CD4-positive, alpha-beta T cell treated with Interleukin-1 beta for 1 hour (primary cell): ENCODE data around the gene TLR6.
"Not testable (repeated sequence)": the region's sequence is repeated elsewhere in the genome, so short reads cannot be mapped to it uniquely, and the experiment has no call there.

Experiments
- DNase-seq, 2 donors: peaks; one replicate each; pipeline ENCODE4 v3.0.0-alpha.2; 2020 to 2022

Gene TLR6

DNA sequence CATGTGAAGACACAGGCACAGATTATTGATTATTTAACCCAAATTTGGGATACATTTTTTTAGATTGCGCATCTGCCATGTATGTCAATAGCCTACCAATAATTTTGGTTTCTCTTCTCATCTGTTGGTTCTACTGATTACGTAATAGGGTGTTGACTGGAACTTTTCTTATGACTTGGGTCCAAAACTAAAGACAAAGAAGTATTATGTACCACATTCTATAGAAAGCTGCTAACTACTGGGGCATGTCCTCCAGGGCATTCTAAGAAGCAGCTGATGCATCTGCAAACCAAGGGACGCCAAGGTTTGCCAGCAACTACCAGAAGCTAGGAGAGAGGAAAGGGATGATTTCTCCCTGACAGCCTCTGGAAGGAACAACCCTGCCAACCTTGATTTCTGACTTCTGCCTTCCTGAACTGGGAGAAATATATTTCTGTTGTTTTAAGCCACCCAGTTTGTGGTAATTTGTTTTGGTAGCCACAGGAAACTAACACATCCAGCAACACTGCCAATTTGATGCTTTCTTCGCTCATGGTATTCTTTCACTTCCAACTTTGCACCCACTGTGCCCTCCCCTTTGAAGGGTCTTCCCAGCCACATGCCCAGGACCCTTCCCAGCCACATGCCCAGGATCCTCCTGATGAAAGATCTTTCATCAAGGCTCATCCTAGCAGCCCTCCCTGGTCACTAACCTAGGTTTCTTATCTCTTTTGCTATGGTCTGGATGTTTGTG is 36.1 kb downstream of the TLR6 start:
- DNase-seq = no peak

DNA sequence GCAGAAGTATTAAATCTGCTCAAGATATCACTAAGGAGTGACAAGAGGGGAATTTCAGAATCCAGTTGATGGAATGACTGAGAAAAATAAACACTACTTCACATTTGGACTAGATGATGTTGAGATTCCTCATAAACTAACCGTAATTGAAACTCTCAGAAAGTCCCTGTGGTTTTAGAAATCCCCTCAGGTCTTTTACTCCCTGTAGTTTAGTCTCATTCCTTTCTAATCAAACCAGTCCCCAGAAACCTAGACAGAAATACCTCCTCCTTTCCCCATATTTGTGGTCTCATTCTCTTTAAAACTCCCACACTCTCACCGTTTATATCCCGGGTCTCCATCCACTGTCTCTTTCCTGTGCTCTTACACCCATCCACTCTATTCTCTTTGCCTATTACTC is 37.0 kb downstream of the TLR6 start:
- DNase-seq = no peak

DNA sequence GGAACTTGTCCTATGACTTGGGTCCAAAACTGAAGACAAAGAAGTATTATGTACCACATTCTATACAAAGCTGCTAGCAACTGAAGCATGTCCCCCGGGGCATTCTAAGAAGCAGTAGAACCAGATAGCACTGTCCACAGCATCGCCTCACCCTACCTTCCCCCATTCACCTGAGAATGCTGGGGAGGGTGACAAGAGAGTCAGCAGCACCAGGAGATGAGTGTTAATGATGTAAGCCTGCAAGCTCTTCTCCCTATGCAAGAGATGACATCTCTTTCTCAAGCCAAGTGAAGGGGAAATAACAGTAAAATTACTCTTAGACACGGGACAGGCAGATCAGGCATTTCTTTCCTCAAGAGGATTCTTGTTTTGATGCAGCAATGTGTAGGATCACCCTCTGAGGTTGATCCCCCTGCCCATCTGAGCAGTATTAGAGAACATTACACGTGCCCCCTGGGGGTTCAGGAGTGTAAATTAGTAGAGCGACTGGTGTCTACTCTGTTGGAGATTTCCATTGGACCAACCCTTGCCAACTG is 38.1 kb downstream of the TLR6 start:
- DNase-seq = no peak

DNA sequence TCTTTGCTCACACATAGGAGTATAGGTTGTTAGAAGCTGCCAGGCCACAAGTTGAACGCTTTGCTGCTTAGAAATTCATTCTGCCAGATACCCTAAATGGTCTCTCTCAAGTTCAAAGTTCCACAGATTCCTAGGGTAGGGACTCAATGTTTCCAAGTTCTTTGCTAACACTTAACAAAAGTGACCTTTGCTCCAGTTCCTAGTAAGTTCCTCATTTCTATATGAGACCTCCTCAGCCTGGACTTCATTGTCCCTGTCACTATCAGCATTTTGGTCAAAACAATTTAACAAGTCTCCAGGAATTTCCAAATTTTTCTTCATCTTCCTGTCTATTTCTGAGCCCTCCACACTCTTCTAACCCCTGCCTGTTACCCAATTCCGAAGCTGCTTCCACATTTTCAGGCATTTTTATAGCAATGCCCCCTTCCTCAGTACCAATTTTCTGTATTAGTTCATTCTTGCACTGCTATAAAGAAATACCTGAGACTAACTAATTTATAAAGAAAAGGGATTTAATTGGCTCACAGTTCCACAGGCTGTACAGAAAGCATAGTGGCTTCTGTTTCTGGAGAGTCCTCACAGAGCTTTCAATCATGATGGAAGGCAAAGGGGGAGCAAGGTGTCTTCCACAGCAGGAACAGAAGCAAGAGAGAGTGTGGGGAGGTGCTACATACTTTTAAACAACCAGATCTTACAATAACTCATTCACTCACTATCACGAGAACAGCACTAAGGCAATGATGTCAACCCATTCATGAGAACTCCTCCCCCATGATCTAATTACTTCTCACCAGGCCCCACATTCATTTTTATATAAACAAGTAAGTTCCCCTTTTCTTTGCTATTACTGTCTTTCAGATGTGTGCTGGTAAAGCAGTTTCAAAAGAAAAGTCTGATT is 40.5 kb downstream of the TLR6 start:
- no peak for DNase-seq

DNA sequence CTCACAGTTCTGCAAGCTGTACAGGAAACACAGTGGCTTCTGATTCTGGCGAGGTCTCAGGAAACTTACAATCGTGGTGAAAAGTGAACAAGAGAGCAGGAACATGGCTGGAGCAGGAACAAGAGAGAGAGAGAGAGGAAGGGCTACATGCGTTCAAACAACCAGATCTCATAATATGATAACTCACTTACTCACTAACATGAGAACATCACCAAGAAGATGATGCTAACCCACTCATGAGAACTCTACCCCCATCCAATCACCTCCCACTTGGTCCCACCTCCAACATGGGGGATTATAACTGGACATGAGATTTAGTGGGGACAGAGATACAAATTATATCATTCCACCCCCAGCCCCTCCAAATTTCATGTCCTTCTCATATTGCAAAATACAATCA is 42.2 kb downstream of the TLR6 start:
- no peak for DNase-seq

DNA sequence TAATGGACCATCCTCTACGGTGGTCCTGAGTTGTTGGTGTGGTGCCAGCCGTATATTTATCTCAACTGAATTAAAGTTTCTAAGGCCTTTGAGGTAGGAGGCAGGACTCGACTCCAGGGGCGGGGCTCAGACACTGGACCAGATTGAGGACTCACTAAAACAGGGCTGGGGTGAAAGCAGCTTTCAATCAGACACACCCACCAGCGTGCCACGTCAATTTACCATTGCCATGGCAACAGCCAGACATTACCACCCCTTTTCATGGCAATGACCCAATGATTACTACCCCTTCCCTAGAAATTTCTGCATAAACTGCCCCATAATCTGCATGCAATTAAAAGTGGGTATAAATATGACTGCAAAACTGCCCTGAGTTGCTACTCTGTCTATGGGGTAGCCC is 45.3 kb downstream of the TLR6 start:
- DNase-seq = no peak

DNA sequence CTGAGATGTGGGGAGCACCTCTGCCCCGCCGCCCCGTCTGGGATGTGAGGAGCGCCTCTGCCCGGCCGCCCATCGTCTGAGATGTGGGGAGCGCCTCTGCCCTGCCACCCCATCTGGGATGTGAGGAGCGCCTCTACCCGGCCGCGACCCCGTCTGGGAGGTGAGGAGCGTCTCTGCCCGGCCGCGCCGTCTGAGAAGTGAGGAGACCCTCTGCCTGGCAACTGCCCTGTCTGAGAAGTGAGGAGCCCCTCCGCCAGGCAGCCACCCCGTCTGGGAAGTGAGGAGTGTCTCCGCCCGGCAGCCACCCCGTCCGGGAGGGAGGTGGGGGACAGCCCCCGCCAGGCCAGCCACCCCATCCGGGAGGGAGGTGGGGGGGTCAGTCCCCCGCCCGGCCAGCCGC is 49.2 kb downstream of the TLR6 start:
- DNase-seq = not testable (repeated sequence)

DNA sequence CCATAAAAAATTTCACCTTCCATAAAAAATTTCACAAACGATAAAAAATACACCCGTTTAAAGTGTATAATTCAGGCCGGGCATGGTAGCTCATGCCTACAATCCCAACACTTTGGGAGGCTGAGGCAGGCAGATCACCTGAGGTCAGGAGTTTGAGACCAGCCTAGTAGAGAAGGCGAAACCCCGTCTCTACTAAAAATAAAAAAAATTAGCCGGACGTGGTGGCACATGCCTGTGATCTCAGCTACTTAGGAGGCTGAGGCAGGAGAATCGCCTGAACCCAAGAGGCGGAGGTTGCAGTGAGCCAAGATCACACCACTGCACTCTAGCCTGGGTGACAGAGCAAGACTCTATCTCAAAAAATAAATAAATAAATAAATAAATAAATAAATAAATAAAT is 50.4 kb downstream of the TLR6 start:
- not testable (repeated sequence) for DNase-seq

DNA sequence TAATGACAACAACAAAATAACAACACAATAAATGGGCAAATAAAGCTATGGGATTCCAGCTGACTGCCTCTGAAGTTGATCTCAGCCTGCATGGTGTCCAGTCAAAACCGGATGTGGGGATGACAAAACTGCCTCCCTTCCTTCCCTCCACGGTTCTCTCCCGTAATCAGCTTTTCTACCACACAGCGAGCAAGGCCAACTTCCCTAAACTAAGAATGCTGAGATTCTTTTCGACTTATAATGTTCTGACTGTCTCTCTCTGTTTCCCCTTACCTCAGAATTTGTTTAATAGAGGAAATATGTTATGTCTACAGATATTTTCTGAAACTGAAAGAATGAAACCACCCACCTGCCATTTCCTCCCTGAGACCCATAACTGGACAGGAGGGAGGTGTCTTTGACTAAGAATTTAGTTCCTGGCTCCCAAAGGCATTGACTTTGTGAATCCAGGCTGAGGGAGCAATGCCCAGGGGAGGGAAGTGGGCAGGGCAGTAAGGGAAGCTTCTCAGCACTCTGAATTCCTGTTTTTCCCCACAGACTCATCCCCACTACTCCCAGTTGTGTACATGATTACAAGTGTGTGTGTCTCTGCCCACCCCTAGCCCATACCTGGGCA is 51.0 kb downstream of the TLR6 start:
- DNase-seq = peak; percentile 26 to 55

DNA sequence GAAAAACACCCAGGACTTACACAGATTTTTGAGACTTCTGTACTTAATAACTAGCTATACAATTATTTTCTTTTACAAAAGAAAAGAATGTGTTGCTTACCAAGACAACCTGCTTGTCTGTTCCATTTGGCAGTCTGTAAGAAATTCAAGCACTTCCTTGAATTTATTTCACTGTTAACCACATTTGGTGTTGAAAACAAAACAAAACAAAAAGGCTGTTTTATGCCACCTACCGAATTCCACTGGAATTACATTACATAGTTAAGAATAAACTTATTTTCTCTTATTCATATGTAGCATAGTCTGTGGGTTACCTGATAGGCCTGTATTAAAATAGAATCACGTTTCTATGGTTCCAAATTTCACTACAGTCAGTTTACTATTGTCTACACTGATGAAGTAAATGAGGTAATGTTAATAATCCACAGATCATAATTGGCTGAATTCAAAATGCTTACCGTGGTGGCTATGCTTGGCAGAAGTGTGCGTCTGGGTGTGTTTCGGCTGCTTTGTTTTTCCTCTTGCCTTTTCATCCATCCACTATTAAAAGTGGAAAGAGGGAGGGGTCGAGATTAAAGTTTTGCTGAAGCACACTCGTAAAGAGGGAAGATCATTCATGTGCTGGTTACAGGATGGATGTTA is 51.8 kb downstream of the TLR6 start, which contains the start of gene TLR1:
TSS of gene TLR1 (minus strand) at position 138 of the 642 bp plus-strand sequence. CDS start 5,960 bp downstream, outside the sequence.
- DNase-seq = peak; percentile 33 to 71

DNA sequence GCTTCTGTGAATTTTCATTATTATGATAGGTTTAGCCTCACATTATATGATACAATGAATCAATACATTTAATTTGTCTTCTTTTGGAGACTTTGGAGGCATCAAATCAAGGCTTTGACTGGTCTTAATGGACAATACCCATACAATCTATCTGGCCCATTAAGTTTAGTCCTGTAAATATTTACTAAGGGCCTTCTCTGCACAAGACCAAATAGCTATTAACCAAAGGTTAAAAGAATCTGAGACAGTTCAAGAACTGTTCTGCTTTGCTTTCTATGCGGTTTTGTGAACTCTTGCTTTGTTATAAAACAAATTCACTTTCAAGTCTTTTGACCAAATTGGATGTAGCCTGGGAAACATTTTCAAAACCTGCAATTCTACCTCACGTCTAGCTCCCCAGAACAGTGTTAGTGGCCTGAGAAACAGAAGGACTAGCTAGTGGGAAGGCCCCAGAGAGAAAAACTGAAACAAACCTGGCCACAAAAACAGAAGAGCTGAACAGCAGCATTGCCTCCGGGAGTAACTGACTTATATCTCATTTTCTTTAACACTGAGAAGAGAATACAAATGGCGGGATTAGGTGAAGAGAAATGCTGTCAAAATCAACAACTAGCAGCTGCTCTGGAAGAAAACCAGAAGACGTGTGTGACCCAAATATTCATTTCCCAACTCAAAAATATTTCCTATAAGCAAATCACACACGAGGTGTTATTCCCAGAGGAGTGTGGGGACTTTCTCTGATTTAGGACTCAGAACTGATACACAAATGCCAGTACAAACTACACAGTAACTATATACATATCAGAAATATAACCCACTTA is 52.6 kb downstream of the TLR6 start:
- DNase-seq = peak; percentile 19

DNA sequence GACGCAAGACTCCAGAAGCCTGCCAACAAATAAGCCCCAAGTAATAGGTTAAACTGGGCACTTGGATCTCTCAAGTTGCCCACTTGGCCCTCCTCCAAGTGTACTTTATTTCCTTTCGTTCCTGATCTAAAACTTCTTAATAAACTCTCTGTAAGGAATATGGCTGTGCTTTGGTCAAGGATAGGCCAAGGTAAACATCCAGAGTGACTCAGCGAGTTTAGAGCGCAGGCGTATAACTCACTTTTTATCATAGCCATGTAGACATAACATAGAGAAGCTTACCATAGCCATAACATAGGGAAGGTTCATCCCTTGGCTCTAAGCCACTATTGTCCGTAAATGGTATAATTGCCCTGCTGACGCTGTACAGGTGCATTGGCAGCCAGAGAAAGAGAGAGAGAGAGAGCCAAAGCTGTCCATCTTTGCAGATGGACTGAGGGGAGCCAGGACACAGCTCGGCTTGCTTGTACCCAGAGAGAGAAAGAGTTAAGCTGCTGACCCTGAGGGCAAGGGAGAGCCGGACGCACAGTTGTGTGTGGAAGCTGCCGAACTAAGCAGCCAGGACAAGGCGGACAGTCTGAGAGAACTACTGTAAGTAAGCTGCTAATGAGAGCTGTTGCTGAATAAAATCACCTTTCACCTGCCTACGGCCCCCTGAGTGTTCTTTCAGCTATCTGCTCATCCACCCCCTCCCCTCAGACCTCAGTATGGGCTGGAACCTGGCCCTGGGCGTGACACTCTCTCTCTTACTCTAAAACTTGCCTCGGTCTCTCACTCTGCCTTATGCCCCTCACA is 53.9 kb downstream of the TLR6 start:
- DNase-seq = no peak

DNA sequence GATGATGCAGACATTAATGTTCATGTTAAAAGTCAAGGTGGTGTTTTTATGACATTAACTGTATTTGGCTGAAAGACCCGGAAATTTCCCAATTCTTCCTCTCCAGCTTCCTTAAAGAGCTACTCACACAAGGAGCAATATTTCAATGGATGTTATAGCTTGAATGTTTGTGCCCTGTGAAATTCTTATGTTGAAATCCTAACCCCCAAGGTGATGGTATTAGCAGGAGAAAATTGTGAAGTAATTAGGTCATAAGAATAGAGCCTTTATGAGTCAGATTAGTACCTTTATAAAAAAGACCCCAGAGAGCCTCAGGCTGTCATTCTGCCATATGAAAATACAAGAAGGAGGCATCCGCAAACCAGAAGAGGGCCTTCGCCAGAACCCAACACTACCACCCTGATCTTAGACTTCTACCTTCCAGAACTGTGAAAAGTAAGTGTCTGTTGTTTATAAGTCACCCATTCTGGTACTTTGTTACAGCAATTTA is 55.6 kb downstream of the TLR6 start:
- DNase-seq = no peak

DNA sequence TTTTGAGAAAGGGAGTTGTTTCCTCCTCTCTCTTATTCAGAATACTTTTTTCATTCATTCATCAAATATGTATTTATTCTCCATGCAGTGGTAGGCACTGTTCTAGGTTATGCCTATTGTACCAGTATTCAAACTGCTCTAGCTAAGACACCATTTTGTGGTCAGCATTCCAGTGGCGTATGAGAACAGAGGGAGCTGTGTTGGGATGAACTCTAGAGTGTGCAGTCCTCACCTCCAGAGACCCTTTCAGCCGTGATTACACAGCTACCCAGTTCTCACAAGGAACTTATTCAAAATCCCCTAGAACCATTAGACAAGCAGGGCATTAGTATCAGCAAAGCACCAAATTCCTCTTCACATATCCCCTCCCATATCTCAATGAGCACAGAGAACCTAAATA is 56.3 kb downstream of the TLR6 start:
- DNase-seq = no peak

DNA sequence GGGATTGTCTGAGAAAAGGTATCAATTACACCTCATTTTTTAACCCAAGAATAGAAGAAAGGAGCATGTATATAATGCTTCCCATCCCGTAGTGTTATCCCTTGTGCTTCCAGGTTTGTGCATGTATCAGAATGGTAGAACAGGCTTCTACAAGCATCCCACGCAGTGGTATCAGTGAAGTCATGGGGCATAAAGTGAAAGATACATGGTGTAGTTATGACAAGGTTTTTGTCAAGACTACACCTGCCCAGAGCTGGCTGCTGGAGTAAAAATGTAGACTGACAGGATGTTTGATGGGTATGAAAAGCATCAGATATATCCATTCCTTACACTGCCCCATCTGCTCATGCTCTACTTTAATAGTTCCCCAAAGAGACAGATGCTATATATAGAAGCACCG is 61.5 kb downstream of the TLR6 start:
- DNase-seq = no peak

DNA sequence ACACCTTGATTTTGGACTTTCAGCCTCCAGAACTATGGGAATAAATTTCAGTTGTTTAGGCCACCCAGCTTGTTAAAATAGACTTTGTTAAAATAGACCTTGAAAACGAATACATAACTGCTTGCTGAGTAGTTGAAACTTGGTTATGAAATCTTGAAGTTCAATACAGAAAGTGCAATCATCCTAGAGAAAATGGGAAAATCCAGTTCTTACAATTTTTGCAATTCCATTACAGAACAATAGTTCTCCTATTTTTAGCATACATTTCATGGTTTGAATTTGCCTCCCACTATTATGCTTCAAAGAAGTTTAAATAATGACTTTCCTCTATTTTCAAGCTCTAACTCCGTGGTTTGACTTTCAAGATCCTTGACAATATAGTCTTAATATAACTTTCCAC is 62.6 kb downstream of the TLR6 start:
- DNase-seq = no peak

DNA sequence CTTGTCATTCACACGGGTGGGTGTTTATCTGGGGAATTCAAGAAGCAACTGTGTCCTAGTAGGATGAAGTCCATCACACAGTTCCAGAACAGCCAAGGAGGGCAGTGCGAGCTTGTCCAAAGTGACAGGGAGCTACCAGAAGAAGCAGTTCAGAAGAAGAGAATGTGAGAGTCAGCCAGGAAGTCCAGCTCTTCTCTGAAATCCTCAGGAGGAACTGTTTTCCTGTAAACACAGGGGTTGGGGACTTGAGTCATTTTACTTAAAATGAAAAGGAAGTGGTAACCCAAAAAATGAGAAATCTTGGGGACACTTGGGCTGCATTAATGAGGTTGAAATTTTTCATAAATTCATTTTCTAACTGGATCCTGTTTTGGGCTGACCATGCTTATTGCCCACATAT is 65.6 kb downstream of the TLR6 start:
- no peak for DNase-seq

DNA sequence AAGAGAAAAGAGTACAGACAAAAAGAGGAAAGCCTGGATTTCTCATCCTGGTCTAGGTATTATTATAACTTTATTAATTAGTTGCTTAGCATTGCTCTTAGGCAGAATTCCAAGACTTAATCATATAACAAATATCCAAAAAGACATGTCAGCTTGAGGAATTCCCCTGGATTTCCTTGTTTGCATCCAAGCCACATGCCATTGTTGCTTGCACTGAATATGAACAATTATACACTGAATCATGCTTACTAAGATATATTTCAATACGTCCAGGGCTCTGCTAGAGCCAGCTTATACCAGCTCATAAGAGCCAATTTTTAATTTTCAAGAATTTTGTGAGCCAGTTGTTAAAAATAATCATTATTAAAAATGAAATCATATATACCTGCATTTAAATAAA is 68.3 kb downstream of the TLR6 start:
- DNase-seq = no peak

DNA sequence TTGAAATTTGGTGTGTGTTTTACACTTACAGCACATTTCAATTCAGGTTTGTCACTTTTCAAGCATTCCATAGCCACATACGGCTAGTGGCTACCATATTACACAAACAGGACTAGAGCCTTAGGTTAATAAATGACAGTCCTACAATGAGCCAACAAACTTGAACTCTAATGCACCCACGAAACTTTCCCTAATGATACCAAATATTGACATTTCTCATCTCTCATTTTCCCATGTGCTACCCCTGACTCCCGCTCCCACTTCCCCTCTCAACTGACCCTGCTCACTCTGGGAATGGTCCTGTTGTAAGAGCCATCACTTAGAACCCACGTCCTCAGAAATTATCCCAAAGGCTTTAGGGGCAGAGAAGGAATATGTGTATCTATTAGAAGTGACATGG is 68.9 kb downstream of the TLR6 start:
- DNase-seq = no peak

DNA sequence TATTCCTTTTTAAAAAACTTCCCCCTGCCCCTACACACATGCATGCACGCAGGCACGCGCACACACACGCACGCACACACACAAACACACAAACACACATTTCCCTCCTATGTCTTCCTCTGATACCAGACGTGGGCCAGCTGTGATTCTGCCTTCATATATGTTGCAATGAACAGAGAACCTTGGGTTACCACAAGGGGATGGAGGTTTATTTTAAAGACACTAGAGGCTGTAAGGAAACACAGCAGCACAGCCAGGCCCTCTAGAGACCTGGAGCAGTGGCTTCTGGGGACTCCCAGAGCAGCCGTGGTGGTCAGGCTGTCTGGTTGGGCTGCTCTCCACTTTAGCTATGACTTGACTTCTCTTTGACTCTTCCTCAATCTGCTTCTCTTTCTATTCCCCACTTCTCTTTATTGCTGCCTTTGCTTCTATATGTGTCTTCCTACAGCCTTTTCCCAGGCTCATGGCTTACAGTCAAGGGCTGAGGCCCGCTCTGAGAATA is 70.7 kb downstream of the TLR6 start:
- DNase-seq = peak; percentile 12 to 52
